Muscle layer of colon (tissue), 2 donors: ENCODE results near the gene ADIG.

Source experiments
- H3K27ac ChIP-seq: one replicate; pipeline ENCODE4 v1.7.0; 2013; ENCODE audit warnings: low read depth, mild to moderate bottlenecking, low read length, moderate library complexity
- H3K27me3 ChIP-seq, 2 donors: one replicate each; pipeline ENCODE4 v1.7.0; 2013; ENCODE audit warnings: low read length in 2 of 2, mild to moderate bottlenecking in 2 of 2; ENCODE audit not compliant: insufficient read depth in 2 of 2, control insufficient read depth in 1 of 2
- H3K36me3 ChIP-seq: one replicate; pipeline ENCODE4 v1.7.0; 2013; ENCODE audit warnings: mild to moderate bottlenecking, low read length; ENCODE audit not compliant: insufficient read depth
- H3K4me1 ChIP-seq: one replicate; pipeline ENCODE4 v1.7.0; 2013; ENCODE audit warnings: mild to moderate bottlenecking, low read length; ENCODE audit not compliant: insufficient read depth
- H3K4me3 ChIP-seq, 2 donors: one replicate each; pipeline ENCODE4 v1.7.0; 2013; ENCODE audit warnings: low read length in 2 of 2, low read depth in 1 of 2, mild to moderate bottlenecking in 1 of 2, moderate library complexity in 1 of 2
- H3K9ac ChIP-seq: one replicate; pipeline ENCODE4 v1.7.0; 2013; ENCODE audit warnings: low read length
- H3K9me3 ChIP-seq: one replicate; pipeline ENCODE4 v1.7.0; 2013; ENCODE audit warnings: mild to moderate bottlenecking, low read length
- donor health status: abdominal sarcoma.
- donor health status: Adenocarcinoma of cecum.

The ADIG gene

DNA sequence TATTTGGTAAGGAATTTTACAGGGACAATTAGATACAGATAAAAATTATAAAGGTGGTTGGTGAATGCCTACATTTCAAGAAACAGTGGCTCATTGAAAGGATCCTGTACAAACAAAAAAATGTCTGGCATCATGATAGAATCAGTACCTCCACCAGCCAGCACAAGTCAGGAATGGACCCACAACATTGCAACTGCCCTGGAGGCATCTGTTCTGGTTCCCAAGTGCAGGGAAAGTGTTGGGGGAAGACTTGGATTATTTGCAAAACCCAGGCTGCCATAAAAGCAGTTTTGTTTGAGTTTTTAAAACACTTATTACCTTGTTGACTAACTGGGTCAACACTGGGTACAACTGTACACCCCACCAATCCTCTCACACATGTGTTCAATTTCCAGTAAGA lies 44.9 kb downstream of the ADIG start:
- H3K9me3 ChIP-seq: no peaks in the 10 kb centered on the region
- no peaks in the 10 kb centered on the region for H3K36me3 ChIP-seq
- H3K4me3 ChIP-seq: no peak overlapping the region
- no peaks in the 10 kb centered on the region for H3K4me1 ChIP-seq
- H3K27ac ChIP-seq: no peak overlapping the region
- peaks cover 0 to 3% of the 10 kb centered on the region in 2 donors for H3K27me3 ChIP-seq
- H3K9ac ChIP-seq: no peak overlapping the region

DNA sequence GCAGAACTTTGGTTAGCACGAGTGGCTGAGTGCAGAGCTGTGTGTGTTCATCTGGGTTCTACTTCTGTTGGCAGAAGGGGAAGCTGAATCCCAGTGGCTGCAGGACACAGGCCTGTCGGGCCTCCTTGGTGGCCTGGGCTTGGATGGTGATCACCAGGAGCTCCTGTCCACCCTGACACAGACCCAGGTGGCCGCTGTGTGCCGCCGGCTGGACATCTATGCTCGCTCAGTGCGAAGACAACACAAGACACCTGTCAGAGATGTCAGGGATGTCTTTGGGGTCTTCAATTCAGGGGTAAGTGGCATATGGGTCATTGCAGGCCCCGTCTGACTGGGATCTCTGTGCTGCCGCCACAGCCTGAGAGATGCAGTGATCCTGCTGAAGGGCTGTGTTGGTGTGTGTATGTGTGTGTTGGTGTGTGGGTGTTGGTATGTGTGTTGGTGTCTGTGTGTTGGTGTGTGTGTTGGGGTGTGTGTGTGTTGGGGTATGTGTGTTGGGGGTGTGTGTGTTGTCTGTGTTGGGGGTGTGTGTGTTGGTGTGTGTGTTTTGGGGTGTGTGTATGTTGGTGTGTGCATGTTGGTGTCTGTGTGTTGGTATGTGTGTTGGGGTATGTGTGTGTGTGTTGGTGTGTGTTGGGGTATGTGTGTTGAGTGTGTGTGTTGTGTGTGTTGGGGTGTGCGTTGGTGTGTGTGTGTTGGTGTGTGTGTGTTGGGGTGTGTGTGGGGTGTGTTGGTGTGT lies 46.1 kb downstream of the ADIG start:
- no peaks in the 10 kb centered on the region for H3K36me3 ChIP-seq
- H3K4me3 ChIP-seq: no peak overlapping the region
- H3K4me1 ChIP-seq: no peaks in the 10 kb centered on the region
- peaks cover 0 to 3% of the 10 kb centered on the region in 2 donors for H3K27me3 ChIP-seq
- H3K9ac ChIP-seq: no peak overlapping the region
- H3K9me3 ChIP-seq: no peaks in the 10 kb centered on the region
- no peak overlapping the region for H3K27ac ChIP-seq

DNA sequence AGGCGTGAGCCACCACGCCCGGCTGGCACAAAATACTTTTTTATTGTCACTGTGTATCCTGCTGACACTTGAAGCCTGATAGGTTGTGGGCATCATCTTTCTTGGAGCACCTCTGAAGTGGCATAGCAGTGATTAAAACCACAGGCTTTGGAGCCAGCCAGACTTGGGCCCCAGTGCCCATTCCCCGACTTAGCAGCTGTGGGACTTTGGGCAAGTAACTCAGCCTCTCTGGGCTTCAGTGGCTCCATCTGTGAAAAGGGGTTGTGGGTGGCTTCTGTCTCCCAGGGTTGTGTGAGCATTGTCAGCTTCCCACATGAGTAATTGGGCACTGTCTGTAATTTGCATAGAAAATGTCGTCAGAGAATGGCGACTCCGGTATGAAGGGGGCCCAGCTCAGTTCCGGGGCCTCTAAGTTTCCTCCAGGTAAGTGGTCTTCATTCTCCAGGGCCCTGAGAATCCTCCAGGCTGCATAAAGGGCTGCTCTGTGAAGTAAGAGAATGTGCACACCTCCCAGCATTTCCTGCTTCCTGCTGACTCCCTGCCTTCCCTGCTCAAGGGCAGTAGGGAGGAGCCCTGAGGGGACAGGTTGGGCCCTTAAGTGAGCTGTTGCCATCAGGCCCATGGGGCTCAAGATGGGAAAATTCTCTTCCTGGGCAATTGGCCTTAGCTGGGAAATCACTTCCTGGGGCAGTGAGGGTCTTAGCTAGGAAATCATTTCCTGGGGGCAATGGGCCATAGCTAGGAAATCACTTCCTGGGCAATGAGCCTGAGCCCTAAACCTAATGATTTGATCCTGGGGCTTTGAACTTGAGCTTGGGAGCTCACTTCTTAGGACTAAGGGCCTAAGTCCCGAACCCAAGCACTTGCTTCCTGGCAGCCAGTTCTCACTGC lies 47.8 kb downstream of the ADIG start:
- H3K27me3 ChIP-seq: peaks cover 0 to under 1% of the 10 kb centered on the region in 2 donors
- no peak overlapping the region for H3K4me3 ChIP-seq
- H3K27ac ChIP-seq: no peak overlapping the region
- H3K36me3 ChIP-seq: no peaks in the 10 kb centered on the region
- no peak overlapping the region for H3K9ac ChIP-seq
- H3K4me1 ChIP-seq: no peaks in the 10 kb centered on the region
- no peaks in the 10 kb centered on the region for H3K9me3 ChIP-seq

DNA sequence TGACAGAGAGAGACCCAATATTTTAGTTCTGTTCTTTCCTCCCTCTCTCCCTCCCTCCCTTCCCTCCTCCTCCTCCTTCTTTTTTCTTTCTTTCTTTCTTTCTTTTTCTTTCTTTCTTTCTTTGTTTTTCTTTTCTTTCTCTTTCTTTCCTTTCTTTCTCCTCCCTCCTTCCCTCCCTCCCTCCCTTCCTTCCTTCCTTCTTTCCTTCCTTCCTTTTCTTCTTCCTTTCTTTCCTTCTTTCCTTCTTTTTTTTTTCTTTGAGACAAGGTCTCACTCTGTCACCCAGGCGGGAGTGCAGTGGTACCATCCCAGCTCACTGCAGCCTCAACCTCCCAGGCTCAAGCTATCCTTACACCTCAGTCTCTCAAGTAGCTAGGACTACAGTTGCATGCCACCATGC lies 49.0 kb downstream of the ADIG start:
- Histone ChIP-seq H3K27ac (no peak overlapping the region), H3K9ac (no peak overlapping the region), H3K9me3 (no peaks in the 10 kb centered on the region), H3K4me1 (no peaks in the 10 kb centered on the region), H3K4me3 (no peak overlapping the region), H3K27me3 (peaks cover 0 to 9% of the 10 kb centered on the region in 2 donors), H3K36me3 (no peaks in the 10 kb centered on the region)

DNA sequence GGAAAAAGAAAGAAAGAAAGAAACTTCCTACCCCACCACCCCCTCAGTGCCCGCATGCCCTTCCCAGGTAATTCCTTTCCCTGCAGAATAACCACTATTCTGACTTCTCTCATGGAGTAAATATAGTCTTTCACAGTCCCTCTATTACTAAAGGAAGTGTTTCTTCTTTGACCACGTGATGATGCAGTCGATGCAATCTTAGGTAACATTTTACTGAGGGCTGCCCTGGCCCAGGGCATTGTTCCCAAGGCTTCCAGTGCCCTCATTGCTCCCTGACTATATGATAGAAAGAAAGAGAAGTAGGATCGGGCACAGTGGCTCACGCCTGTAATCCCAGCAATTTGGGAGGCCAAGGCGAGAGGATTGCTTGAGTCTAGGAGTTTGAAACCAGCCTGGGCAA lies 49.7 kb downstream of the ADIG start:
- Histone ChIP-seq H3K27ac (no peak overlapping the region), H3K4me1 (no peaks in the 10 kb centered on the region), H3K27me3 (peaks cover 0 to 9% of the 10 kb centered on the region in 2 donors), H3K4me3 (no peak overlapping the region), H3K36me3 (no peaks in the 10 kb centered on the region), H3K9ac (no peak overlapping the region), H3K9me3 (no peaks in the 10 kb centered on the region)

DNA sequence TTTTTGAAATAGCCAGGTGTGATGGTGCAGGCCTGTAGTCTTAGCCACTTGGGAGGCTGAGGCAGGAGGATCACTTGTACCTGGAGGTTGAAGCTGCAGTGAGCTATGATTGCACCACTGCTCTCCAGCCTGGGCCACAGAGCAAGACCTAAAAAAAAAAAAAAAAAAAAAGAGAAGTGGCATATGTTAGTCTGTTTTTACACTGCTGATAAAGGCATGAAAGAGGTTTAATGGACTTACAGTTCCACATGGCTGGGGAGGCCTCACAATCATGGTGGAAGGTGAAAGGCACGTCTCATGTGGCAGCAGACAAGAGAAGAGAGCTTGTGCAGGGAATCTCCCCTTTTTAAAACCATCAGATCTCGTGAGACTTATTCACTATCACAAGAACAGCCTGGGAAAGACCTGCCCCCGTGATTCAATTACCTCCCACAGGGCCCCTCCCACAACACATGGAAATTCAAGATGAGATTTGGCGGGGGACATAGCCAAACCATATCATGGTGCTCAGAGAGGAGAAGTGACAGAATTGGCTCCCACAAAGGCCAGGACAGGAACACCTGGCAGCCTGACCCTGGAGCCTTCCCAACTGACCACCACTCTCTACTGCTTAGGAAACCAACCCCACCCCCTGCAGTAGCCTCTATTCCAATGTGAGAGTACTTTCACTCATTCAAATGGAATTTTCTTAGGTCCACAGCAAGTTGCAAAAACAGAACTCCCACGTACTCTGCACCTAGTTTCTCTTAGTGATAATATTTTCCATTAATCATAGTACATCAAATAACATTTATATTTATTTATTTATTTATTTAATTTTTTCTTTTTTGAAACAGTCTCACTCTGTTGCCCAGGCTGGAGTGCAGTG lies 50.4 kb downstream of the ADIG start:
- no peaks in the 10 kb centered on the region for H3K9me3 ChIP-seq
- no peak overlapping the region for H3K4me3 ChIP-seq
- H3K9ac ChIP-seq: no peak overlapping the region
- H3K27me3 ChIP-seq: peaks cover 0 to 9% of the 10 kb centered on the region in 2 donors
- H3K27ac ChIP-seq: no peak overlapping the region
- H3K36me3 ChIP-seq: no peaks in the 10 kb centered on the region
- H3K4me1 ChIP-seq: no peaks in the 10 kb centered on the region

DNA sequence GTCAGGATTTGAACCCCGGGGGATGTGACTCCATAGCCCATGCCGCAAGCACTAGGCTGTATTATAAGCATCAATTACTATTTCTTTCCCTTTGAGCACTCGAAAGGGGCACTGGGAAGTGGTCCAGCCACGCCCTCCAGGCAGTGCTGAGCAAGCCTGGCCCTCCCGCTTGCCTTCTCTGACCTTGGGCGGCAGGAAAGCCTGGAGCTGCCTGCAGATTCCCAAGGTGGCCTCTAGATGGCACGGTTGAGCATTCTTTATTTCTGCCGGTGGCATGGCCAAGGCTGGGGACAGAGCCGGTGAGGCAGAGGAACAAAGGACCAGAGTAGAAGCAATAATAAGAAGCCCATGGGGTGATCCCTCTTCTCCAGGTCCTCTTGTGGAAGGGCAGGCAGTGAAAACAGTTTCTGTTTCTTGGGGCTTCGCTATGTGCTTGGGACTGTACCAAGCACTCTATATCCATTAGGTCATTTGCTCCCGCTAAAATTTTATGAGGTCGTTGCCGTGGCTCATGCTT lies 52.6 kb downstream of the ADIG start:
- Histone ChIP-seq H3K36me3 (no peaks in the 10 kb centered on the region), H3K4me1 (no peaks in the 10 kb centered on the region), H3K9ac (no peak overlapping the region), H3K9me3 (no peaks in the 10 kb centered on the region), H3K27ac (no peak overlapping the region), H3K4me3 (no peak overlapping the region), H3K27me3 (peaks cover 0 to 9% of the 10 kb centered on the region in 2 donors)

DNA sequence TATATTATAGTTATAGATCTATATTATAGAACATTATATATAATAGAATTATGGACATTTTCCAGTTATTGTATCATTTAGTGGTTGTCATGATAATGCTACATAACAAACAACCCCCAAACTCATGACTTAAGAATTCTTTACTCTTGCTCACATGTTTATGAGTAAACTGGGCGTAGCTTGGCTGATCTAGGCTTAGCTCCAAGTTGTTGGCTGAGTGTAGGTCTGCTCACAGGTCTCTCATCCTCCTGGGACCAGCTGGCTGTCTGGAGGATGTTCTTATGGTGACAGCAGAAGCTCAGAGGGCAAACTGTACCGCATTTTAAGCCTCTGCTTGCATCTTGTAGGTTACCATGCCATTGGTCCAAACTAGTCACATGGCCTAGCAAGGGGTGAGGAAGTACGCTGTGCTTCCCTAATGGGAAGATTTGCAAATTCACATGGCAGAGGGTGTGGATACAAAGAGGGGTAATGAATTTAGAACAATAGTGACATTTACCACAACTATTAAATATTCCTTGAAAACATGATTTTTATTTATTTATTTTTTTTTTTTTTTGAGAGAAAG lies 54.8 kb downstream of the ADIG start:
- H3K27ac ChIP-seq: no peak overlapping the region
- H3K9ac ChIP-seq: no peak overlapping the region
- H3K4me1 ChIP-seq: no peaks in the 10 kb centered on the region
- no peaks in the 10 kb centered on the region for H3K9me3 ChIP-seq
- peaks cover 0 to 9% of the 10 kb centered on the region in 2 donors for H3K27me3 ChIP-seq
- no peak overlapping the region for H3K4me3 ChIP-seq
- H3K36me3 ChIP-seq: no peaks in the 10 kb centered on the region
